ENCODE measurements around the gene NFYB.

NFYB gene

GRCh38 chr12:104132351-104132956 is 5.6 kb downstream of the NFYB start:
- no peak for TF ChIP-seq CTCF (IDR thresholded peaks at IDR 0.05; ENCODE audit: insufficient read depth, low read length)
- TF ChIP-seq REST (IDR thresholded peaks at IDR 0.05; ENCODE audit: insufficient replicate concordance, low read depth) = no peak
- Histone ChIP-seq H3K4me3 (replicated peaks; ENCODE audit: insufficient read depth, low read length) (no peak overlapping the region), H3K27me3 (ENCODE audit: insufficient read depth, poor library complexity, severe bottlenecking) (no peaks in the 10 kb centered on the region), H3K27ac (replicated peaks) (no peak overlapping the region)
- DNase-seq (ENCODE audit: low read depth in 1 of 2, low spot score in 1 of 2) = no peak

GRCh38 chr12:104131609-104132008 is 6.4 kb downstream of the NFYB start:
- DNase-seq (ENCODE audit: low read depth in 1 of 2, low spot score in 1 of 2) = no peak
- TF ChIP-seq REST (IDR thresholded peaks at IDR 0.05; ENCODE audit: insufficient replicate concordance, low read depth) (no peak), SPI1 (IDR thresholded peaks at IDR 0.05; ENCODE audit: borderline replicate concordance, low read depth) (no peak), POLR2AphosphoS5 (IDR thresholded peaks at IDR 0.05; ENCODE audit: low read depth) (no peak), GABPA (IDR thresholded peaks at IDR 0.05; ENCODE audit: low read depth) (no peak), CTCF (IDR thresholded peaks at IDR 0.05; ENCODE audit: insufficient read depth, low read length) (no peak)
- H3K4me3 ChIP-seq (replicated peaks; ENCODE audit: insufficient read depth, low read length) = no peak overlapping the region
- no peaks in the 10 kb centered on the region for H3K27me3 ChIP-seq (ENCODE audit: insufficient read depth, poor library complexity, severe bottlenecking)
- no peak overlapping the region for H3K27ac ChIP-seq (replicated peaks)

GRCh38 chr12:104130760-104131159 is 7.2 kb downstream of the NFYB start:
- H3K27ac ChIP-seq (replicated peaks) = no peak overlapping the region
- no peak for TF ChIP-seq REST (IDR thresholded peaks at IDR 0.05; ENCODE audit: insufficient replicate concordance, low read depth)
- TF ChIP-seq POLR2AphosphoS5 (IDR thresholded peaks at IDR 0.05; ENCODE audit: low read depth) = no peak
- no peak for TF ChIP-seq SPI1 (IDR thresholded peaks at IDR 0.05; ENCODE audit: borderline replicate concordance, low read depth)
- TF ChIP-seq GABPA (IDR thresholded peaks at IDR 0.05; ENCODE audit: low read depth) = no peak
- TF ChIP-seq CTCF (IDR thresholded peaks at IDR 0.05; ENCODE audit: insufficient read depth, low read length) = no peak

More at GRCh38 chr12:104130760-104131159, 7.2 kb downstream of the NFYB start:
- H3K27me3 ChIP-seq (ENCODE audit: insufficient read depth, poor library complexity, severe bottlenecking) = no peaks in the 10 kb centered on the region
- no peak for DNase-seq (ENCODE audit: low read depth in 1 of 2, low spot score in 1 of 2)
- no peak overlapping the region for H3K4me3 ChIP-seq (replicated peaks; ENCODE audit: insufficient read depth, low read length)

Data from HL-60 (cell line).